HepG2 (cell line): ENCODE data around the gene MYL11. TPM values are rescaled to one million over a fixed set of nuclear protein-coding genes. Genes with fewer than 3 reads are reported as not detected.

ENCODE experiments used
- CHD4 ChIP-seq: fragments of 200-600 bp; sonication (generic); IDR thresholded peaks from 2 replicates; pipeline ENCODE4 v1.7.0; 2017; ENCODE audit warnings: mild to moderate bottlenecking, low read length, borderline replicate concordance
- CTCF ChIP-seq: sonication (generic); formaldehyde crosslinking; IDR thresholded peaks from 2 replicates; pipeline ENCODE4 v1.5.0; 2020; ENCODE audit warnings: mild to moderate bottlenecking, missing genetic modification reagents, moderate library complexity
- FOSL1 ChIP-seq: sonication (generic); formaldehyde crosslinking; IDR thresholded peaks from 2 replicates; pipeline ENCODE4 v1.9.0; 2021; ENCODE audit warnings: missing genetic modification reagents, borderline replicate concordance
- HOXA7 ChIP-seq: sonication (generic); formaldehyde crosslinking; IDR thresholded peaks from 2 replicates; pipeline ENCODE4 v1.8.1; 2022; ENCODE audit warnings: mild to moderate bottlenecking, missing genetic modification reagents, moderate library complexity
- NCOA2 ChIP-seq: sonication (generic); formaldehyde crosslinking; IDR thresholded peaks from 2 replicates; pipeline ENCODE4 v1.8.0; 2022; ENCODE audit warnings: inconsistent platforms
- NCOA5 ChIP-seq: sonication (generic); formaldehyde crosslinking; IDR thresholded peaks from 2 replicates; pipeline ENCODE4 v1.4.0; 2020; ENCODE audit warnings: missing genetic modification reagents
- RBM22 ChIP-seq: fragments of 200-400 bp; formaldehyde crosslinking; optimal IDR thresholded peaks from 2 replicates; pipeline ENCODE3; 2017; ENCODE audit warnings: mild to moderate bottlenecking, low read length, moderate library complexity
- TOPORS ChIP-seq: sonication (generic); formaldehyde crosslinking; IDR thresholded peaks from 2 replicates; pipeline ENCODE4 v1.8.0; 2023; ENCODE audit warnings: mild to moderate bottlenecking, missing genetic modification reagents
- TRIM24 ChIP-seq: sonication (generic); formaldehyde crosslinking; IDR thresholded peaks from 2 replicates; pipeline ENCODE4 v1.8.0; 2022; ENCODE audit warnings: mild to moderate bottlenecking, missing genetic modification reagents
- ZNF12 ChIP-seq: sonication (generic); formaldehyde crosslinking; IDR thresholded peaks from 2 replicates; pipeline ENCODE4 v1.5.0; 2020; ENCODE audit warnings: missing genetic modification reagents
- ZNF235 ChIP-seq: sonication (generic); formaldehyde crosslinking; IDR thresholded peaks from 2 replicates; pipeline ENCODE4 v1.8.1; 2023; ENCODE audit warnings: mild to moderate bottlenecking, missing genetic modification reagents, borderline replicate concordance
- ZNF572 ChIP-seq: sonication (generic); formaldehyde crosslinking; IDR thresholded peaks from 2 replicates; pipeline ENCODE4 v1.5.1; 2020; ENCODE audit warnings: mild to moderate bottlenecking, missing genetic modification reagents
- ZNF775 ChIP-seq: sonication (generic); formaldehyde crosslinking; IDR thresholded peaks from 2 replicates; pipeline ENCODE4 v1.4.0; 2020; ENCODE audit warnings: missing genetic modification reagents, mild to moderate bottlenecking, moderate library complexity, borderline replicate concordance
- ZNF780A ChIP-seq: sonication (generic); formaldehyde crosslinking; IDR thresholded peaks from 2 replicates; pipeline ENCODE4 v1.8.0; 2022; ENCODE audit warnings: mild to moderate bottlenecking, missing genetic modification reagents, moderate library complexity
- polyA plus RNA-seq, 8 experiments: library from polyadenylated mRNA; depleted of rRNA in 3 of 8; stranded (reverse) in 7 of 8; unstranded in 1 of 8; fragments of >200 nt; fragmentation: Illumina TruSeq in 4 of 8; extraction: Trizol in 4 of 8; gene quantifications; 2 replicates each; pipeline versions ENCODE4 v1.2.1 to v1.2.3, GENCODE V29; 2011 to 2016; ENCODE audit warnings: low read depth in 4 of 8, missing spikeins in 1 of 8, mixed read lengths in 1 of 8; ENCODE audit not compliant: insufficient read depth in 1 of 8
- total RNA-seq, 5 experiments: library from RNA; depleted of rRNA; stranded (reverse); fragments of >200 nt; fragmentation: Illumina TruSeq; extraction: Trizol; gene quantifications; 2 replicates each; pipeline ENCODE4 v1.2.3, GENCODE V29; 2016; ENCODE audit warnings: low read depth in 1 of 5
- TF ChIP-seq, protein P1 (sequence below): sonication (generic); formaldehyde crosslinking; IDR thresholded peaks from 2 replicates; pipeline ENCODE4 v1.4.0; 2020; ENCODE audit warnings: mild to moderate bottlenecking, missing genetic modification reagents
- TF ChIP-seq, protein P2 (sequence below): sonication (generic); formaldehyde crosslinking; IDR thresholded peaks from 2 replicates; pipeline ENCODE4 v1.5.0; 2020; ENCODE audit warnings: missing genetic modification reagents
- TF ChIP-seq, protein P3 (sequence below): sonication (generic); formaldehyde crosslinking; IDR thresholded peaks from 2 replicates; pipeline ENCODE4 v1.4.0; 2020; ENCODE audit warnings: missing genetic modification reagents, borderline replicate concordance

Gene MYL11
- total and polyA plus RNA-seq, 2 of the 13 experiments (the other 11 are each of a cell fraction or from before 2014, with no cell fraction given) = not detected

DNA sequence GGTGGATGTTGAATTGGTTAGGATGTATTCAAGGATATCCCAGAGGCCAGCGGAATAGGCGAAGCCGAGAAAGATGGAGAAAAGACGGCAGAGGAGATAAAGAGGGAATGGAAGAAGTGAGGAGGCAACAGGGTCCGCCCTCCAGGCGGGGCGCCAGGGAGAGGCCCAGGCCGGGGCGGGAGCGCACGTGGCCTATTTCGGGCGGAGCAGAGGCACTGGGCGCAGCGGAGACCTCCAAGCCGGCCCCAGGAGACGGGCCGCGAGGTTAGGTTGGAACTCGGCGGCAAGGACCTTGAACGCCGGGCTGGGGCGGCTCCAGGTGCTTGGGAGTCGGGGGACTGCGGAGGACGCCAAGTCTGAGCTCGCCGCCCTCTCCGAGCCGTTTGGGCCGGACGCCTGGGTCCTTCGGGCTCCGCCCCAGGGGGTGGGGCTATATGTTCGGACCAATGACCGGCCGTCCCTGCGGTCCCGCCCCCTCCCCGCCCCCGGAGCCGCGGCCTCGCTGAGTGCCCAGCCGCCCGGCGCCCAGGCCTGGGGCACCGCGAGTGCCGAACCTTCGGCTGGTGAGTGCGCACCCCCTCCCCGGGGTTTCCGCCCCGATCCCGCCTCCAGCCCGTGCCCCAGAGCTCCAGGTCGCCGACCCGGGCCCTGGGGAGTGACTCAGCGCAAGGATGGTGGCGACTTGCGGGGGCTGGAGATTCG is 32.7 kb downstream of the MYL11 start, which contains the start of gene ZNF771 (continued):
- TF ChIP-seq NCOA5 (CRISPR knock-in tag) (no peak), ZNF235 (CRISPR knock-in tag) (0 out of 2 replicates have a peak, but pooled peaks have one; percentile 19), TOPORS (CRISPR knock-in tag) (no peak), NCOA2 (CRISPR knock-in tag) (peak; percentile 40; the same call in 1 of the 2 replicates), CTCF (peak; percentile 54), TRIM24 (CRISPR knock-in tag) (no peak), HOXA7 (no peak), ZNF572 (no peak), FOSL1 (CRISPR knock-in tag) (0 out of 2 replicates have a peak, but pooled peaks have one; percentile 4), ZNF780A (CRISPR knock-in tag) (no peak), CHD4 (no peak), ZNF775 (CRISPR knock-in tag) (0 out of 2 replicates have a peak, but pooled peaks have one; percentile 32), RBM22 (no peak), ZNF12 (CRISPR knock-in tag) (peak; percentile 55; the same call in 1 of the 2 replicates)
- TF ChIP-seq, protein P1, sequence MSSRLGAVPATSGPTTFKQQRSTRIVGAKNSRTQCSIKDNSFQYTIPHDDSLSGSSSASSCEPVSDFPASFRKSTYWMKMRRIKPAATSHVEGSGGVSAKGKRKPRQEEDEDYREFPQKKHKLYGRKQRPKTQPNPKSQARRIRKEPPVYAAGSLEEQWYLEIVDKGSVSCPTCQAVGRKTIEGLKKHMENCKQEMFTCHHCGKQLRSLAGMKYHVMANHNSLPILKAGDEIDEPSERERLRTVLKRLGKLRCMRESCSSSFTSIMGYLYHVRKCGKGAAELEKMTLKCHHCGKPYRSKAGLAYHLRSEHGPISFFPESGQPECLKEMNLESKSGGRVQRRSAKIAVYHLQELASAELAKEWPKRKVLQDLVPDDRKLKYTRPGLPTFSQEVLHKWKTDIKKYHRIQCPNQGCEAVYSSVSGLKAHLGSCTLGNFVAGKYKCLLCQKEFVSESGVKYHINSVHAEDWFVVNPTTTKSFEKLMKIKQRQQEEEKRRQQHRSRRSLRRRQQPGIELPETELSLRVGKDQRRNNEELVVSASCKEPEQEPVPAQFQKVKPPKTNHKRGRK = no peak
- TF ChIP-seq, protein P2, sequence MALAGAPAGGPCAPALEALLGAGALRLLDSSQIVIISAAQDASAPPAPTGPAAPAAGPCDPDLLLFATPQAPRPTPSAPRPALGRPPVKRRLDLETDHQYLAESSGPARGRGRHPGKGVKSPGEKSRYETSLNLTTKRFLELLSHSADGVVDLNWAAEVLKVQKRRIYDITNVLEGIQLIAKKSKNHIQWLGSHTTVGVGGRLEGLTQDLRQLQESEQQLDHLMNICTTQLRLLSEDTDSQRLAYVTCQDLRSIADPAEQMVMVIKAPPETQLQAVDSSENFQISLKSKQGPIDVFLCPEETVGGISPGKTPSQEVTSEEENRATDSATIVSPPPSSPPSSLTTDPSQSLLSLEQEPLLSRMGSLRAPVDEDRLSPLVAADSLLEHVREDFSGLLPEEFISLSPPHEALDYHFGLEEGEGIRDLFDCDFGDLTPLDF (CRISPR knock-in tag) = peak; percentile 56; the same call in 1 of the 2 replicates
- TF ChIP-seq, protein P3, sequence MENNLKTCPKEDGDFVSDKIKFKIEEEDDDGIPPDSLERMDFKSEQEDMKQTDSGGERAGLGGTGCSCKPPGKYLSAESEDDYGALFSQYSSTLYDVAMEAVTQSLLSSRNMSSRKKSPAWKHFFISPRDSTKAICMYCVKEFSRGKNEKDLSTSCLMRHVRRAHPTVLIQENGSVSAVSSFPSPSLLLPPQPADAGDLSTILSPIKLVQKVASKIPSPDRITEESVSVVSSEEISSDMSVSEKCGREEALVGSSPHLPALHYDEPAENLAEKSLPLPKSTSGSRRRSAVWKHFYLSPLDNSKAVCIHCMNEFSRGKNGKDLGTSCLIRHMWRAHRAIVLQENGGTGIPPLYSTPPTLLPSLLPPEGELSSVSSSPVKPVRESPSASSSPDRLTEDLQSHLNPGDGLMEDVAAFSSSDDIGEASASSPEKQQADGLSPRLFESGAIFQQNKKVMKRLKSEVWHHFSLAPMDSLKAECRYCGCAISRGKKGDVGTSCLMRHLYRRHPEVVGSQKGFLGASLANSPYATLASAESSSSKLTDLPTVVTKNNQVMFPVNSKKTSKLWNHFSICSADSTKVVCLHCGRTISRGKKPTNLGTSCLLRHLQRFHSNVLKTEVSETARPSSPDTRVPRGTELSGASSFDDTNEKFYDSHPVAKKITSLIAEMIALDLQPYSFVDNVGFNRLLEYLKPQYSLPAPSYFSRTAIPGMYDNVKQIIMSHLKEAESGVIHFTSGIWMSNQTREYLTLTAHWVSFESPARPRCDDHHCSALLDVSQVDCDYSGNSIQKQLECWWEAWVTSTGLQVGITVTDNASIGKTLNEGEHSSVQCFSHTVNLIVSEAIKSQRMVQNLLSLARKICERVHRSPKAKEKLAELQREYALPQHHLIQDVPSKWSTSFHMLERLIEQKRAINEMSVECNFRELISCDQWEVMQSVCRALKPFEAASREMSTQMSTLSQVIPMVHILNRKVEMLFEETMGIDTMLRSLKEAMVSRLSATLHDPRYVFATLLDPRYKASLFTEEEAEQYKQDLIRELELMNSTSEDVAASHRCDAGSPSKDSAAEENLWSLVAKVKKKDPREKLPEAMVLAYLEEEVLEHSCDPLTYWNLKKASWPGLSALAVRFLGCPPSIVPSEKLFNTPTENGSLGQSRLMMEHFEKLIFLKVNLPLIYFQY = peak; percentile 98
